ENCODE data around the gene ROBO1.

GRCh38 chr3:79306934-79307570 lies 460.7 kb downstream of the ROBO1 start:
- no peak for TF ChIP-seq BHLHE40 (IDR thresholded peaks at IDR 0.05; ENCODE audit: borderline replicate concordance)
- TF ChIP-seq SUZ12 (IDR thresholded peaks at IDR 0.05), result no peak
- no peak for TF ChIP-seq L3MBTL2 (conservative IDR thresholded peaks at IDR 0.05)
- no peak for TF ChIP-seq SP1 (IDR thresholded peaks at IDR 0.05)
- no peak for TF ChIP-seq PKNOX1 (IDR thresholded peaks at IDR 0.05)
- TF ChIP-seq TARDBP (IDR thresholded peaks at IDR 0.05), result no peak
- no peak for TF ChIP-seq ELF4 (IDR thresholded peaks at IDR 0.05)
- no peak for TF ChIP-seq FOXM1 (IDR thresholded peaks at IDR 0.05; ENCODE audit: borderline replicate concordance)
- no peak for TF ChIP-seq HDGF (IDR thresholded peaks at IDR 0.05; ENCODE audit: borderline replicate concordance)
- TF ChIP-seq FOXK2 (IDR thresholded peaks at IDR 0.05), result no peak
- no peak for TF ChIP-seq ZNF384 (IDR thresholded peaks at IDR 0.05)
- TF ChIP-seq NFRKB (IDR thresholded peaks at IDR 0.05), result no peak
- TF ChIP-seq FOXA1 (IDR thresholded peaks at IDR 0.05), result no peak
